GM12891 (cell line): ENCODE results near the gene ANKS1B.

Experiments
- PAX5 ChIP-seq: IDR thresholded peaks from 2 replicates; pipeline ENCODE4 v1.6.1; 2011; ENCODE audit warnings: low read length, moderate library complexity, mild to moderate bottlenecking; ENCODE audit not compliant: insufficient read depth, severe bottlenecking
- POLR2A ChIP-seq: IDR thresholded peaks from 2 replicates; pipeline ENCODE4 v1.6.1; 2011; ENCODE audit warnings: low read depth, low read length, control low read depth
- POLR2AphosphoS5 ChIP-seq: IDR thresholded peaks from 2 replicates; pipeline ENCODE4 v1.6.1; 2011; ENCODE audit warnings: low read depth, low read length, control low read depth
- POU2F2 ChIP-seq: IDR thresholded peaks from 2 replicates; pipeline ENCODE4 v1.6.1; 2011; ENCODE audit warnings: low read depth, mild to moderate bottlenecking, control low read depth, low read length, moderate library complexity
- TAF1 ChIP-seq: IDR thresholded peaks from 2 replicates; pipeline ENCODE4 v1.6.1; 2011; ENCODE audit warnings: low read depth, low read length, control low read depth

DNA sequence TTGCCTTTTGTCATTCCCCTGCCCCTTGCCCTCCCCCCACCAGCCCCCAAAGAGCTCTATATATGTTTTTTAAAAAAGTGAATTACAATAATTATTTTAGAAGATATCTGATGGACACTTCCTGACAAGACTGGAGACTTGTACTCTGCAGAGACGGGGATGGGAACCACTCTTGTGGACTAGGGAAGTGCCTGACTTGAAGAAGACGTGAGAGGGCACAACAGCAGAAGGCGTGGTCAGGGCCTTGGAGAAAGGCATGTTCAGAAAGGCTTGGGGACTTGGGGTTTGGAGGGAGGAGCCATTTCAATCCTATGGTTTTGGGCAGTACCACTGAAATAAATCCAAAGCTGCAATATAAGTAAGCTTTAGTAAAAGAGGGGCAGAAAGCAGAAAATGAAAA is 1184.9 kb downstream of the ANKS1B start:
- no peak for TF ChIP-seq POLR2A
- TF ChIP-seq POLR2AphosphoS5: no peak
- no peak for TF ChIP-seq TAF1
- no peak for TF ChIP-seq POU2F2
- no peak for TF ChIP-seq PAX5
